MV-4-11 (cell line): ENCODE results near the gene RUBCNL.
"Not testable (repeated sequence)": the region's sequence is repeated elsewhere in the genome, so short reads cannot be mapped to it uniquely, and the experiment has no call there.

Experiments
- DNase-seq: peaks from one replicate; lab custom pipeline; 2025; lab: John Stamatoyannopoulos, UW

RUBCNL gene

GRCh38 chr13:46374710-46375109, 12.3 kb downstream of the RUBCNL start:
- DNase-seq: peak; percentile 81

- no peak for DNase-seq
Measured at GRCh38 chr13:46373623-46374022, 13.4 kb downstream of the RUBCNL start.

GRCh38 chr13:46372938-46373337, 14.1 kb downstream of the RUBCNL start:
- not testable (repeated sequence) for DNase-seq

- no peak for DNase-seq
Measured at GRCh38 chr13:46372071-46372470, 15.0 kb downstream of the RUBCNL start.

- peak; percentile 28 for DNase-seq
Measured at GRCh38 chr13:46369506-46370277, 17.4 kb downstream of the RUBCNL start.

GRCh38 chr13:46367617-46368327, 19.3 kb downstream of the RUBCNL start:
- no peak for DNase-seq

- DNase-seq: no peak
Measured at GRCh38 chr13:46361276-46361934, 25.6 kb downstream of the RUBCNL start.

GRCh38 chr13:46360604-46361003, 26.4 kb downstream of the RUBCNL start:
- no peak for DNase-seq

GRCh38 chr13:46359714-46360113, 27.3 kb downstream of the RUBCNL start:
- DNase-seq: no peak

GRCh38 chr13:46355901-46356590, 31.0 kb downstream of the RUBCNL start:
- no peak for DNase-seq

GRCh38 chr13:46355088-46355468, 32.0 kb downstream of the RUBCNL start:
- DNase-seq: no peak

GRCh38 chr13:46354156-46355087, 32.6 kb downstream of the RUBCNL start:
- DNase-seq: peak; percentile 97

- peak; percentile 84 for DNase-seq
Measured at GRCh38 chr13:46352805-46353204, 34.2 kb downstream of the RUBCNL start.

GRCh38 chr13:46350003-46350402, 37.0 kb downstream of the RUBCNL start:
- no peak for DNase-seq

GRCh38 chr13:46348961-46349360, 38.1 kb downstream of the RUBCNL start:
- DNase-seq: no peak

- no peak for DNase-seq
Measured at GRCh38 chr13:46347277-46347676, 39.8 kb downstream of the RUBCNL start.

GRCh38 chr13:46345866-46346265, 41.2 kb downstream of the RUBCNL start:
- no peak for DNase-seq

- no peak for DNase-seq
Measured at GRCh38 chr13:46345398-46345797, 41.7 kb downstream of the RUBCNL start.

- DNase-seq: no peak
Measured at GRCh38 chr13:46343279-46343994, 43.6 kb downstream of the RUBCNL start.

- no peak for DNase-seq
Measured at GRCh38 chr13:46342538-46342937, 44.5 kb downstream of the RUBCNL start.
